HepG2 (cell line): ENCODE measurements around the gene BMF. TPM values are rescaled to one million over a fixed set of nuclear protein-coding genes. Genes with fewer than 3 reads are reported as not detected.
A peak's percentile ranks its signal among the peaks of the same experiment; 100 is the strongest.

Experiments
- BCL6 ChIP-seq: IDR thresholded peaks from 2 replicates; pipeline ENCODE4 v1.6.1; 2016; ENCODE audit warnings: missing genetic modification reagents, missing compliant biosample characterization
- CREB1 ChIP-seq, 2 experiments: fragments of 450-650 bp in 1 of 2; IDR thresholded peaks; 2 replicates each; pipeline ENCODE4 v1.6.1; 2016 to 2017; ENCODE audit warnings: control low read depth in 1 of 2, mild to moderate bottlenecking in 1 of 2, missing compliant biosample characterization in 1 of 2, missing genetic modification characterization in 1 of 2
- HNF4A ChIP-seq: sonication (generic); formaldehyde crosslinking; IDR thresholded peaks from 2 replicates; pipeline ENCODE4 v1.4.0; 2020; ENCODE audit warnings: missing genetic modification reagents
- NFYB ChIP-seq: sonication (generic); formaldehyde crosslinking; IDR thresholded peaks from 2 replicates; pipeline ENCODE4 v1.4.0; 2020; ENCODE audit warnings: missing genetic modification reagents
- NFYC ChIP-seq: IDR thresholded peaks from 2 replicates; pipeline ENCODE4 v1.6.1; 2016; ENCODE audit warnings: missing genetic modification reagents, missing compliant biosample characterization
- NPAS2 ChIP-seq: sonication (generic); formaldehyde crosslinking; IDR thresholded peaks from 2 replicates; pipeline ENCODE4 v1.8.0; 2022; ENCODE audit warnings: mild to moderate bottlenecking, missing genetic modification reagents, borderline replicate concordance
- NR2F1 ChIP-seq, 2 experiments: fragments of 450-650 bp in 1 of 2; formaldehyde crosslinking in 1 of 2; IDR thresholded peaks; 2 replicates each; pipeline versions ENCODE4 v1.5.0 to v1.6.1; 2016 to 2020; ENCODE audit warnings: mild to moderate bottlenecking in 1 of 2, missing compliant biosample characterization in 1 of 2, missing genetic modification reagents in 1 of 2, moderate library complexity in 1 of 2
- PAXIP1 ChIP-seq: sonication (generic); formaldehyde crosslinking; conservative IDR thresholded peaks from 2 replicates; pipeline ENCODE4 v1.4.0; 2020; ENCODE audit warnings: mild to moderate bottlenecking, missing genetic modification reagents, moderate library complexity
- RFX1 ChIP-seq: fragments of 450-650 bp; IDR thresholded peaks from 2 replicates; pipeline ENCODE4 v1.6.1; 2017
- TBX3 ChIP-seq: fragments of 450-650 bp; IDR thresholded peaks from 2 replicates; pipeline ENCODE4 v1.6.1; 2017; ENCODE audit warnings: antibody characterized with exemption, mild to moderate bottlenecking, inconsistent platforms, borderline replicate concordance
- THAP11 ChIP-seq: IDR thresholded peaks from 2 replicates; pipeline ENCODE4 v1.6.1; 2016; ENCODE audit warnings: missing biosample characterization, missing genetic modification reagents
- ZC3H13 ChIP-seq: sonication (generic); formaldehyde crosslinking; IDR thresholded peaks from 2 replicates; pipeline ENCODE4 v1.8.1; 2023; ENCODE audit warnings: mild to moderate bottlenecking, missing genetic modification reagents, moderate library complexity
- ZKSCAN5 ChIP-seq: sonication (generic); formaldehyde crosslinking; IDR thresholded peaks from 2 replicates; pipeline ENCODE4 v1.5.1; 2020; ENCODE audit warnings: mild to moderate bottlenecking, missing genetic modification reagents
- ZNF441 ChIP-seq: sonication (generic); formaldehyde crosslinking; IDR thresholded peaks from 2 replicates; pipeline ENCODE4 v1.7.0; 2021; ENCODE audit warnings: missing genetic modification reagents, borderline replicate concordance
- ZNF776 ChIP-seq: sonication (generic); formaldehyde crosslinking; IDR thresholded peaks from 2 replicates; pipeline ENCODE4 v1.4.0; 2020; ENCODE audit warnings: mild to moderate bottlenecking, missing genetic modification reagents
- polyA plus RNA-seq, 8 experiments: library from polyadenylated mRNA; depleted of rRNA in 3 of 8; stranded (reverse) in 7 of 8; unstranded in 1 of 8; fragments of >200 nt; fragmentation: Illumina TruSeq in 4 of 8; extraction: Trizol in 4 of 8; gene quantifications; 2 replicates each; pipeline versions ENCODE4 v1.2.1 to v1.2.3, GENCODE V29; 2011 to 2016; ENCODE audit warnings: low read depth in 4 of 8, missing spikeins in 1 of 8, mixed read lengths in 1 of 8; ENCODE audit not compliant: insufficient read depth in 1 of 8
- total RNA-seq, 5 experiments: library from RNA; depleted of rRNA; stranded (reverse); fragments of >200 nt; fragmentation: Illumina TruSeq; extraction: Trizol; gene quantifications; 2 replicates each; pipeline ENCODE4 v1.2.3, GENCODE V29; 2016; ENCODE audit warnings: low read depth in 1 of 5
- TF ChIP-seq, protein P1 (sequence below): sonication (generic); formaldehyde crosslinking; IDR thresholded peaks from 2 replicates; pipeline ENCODE4 v1.4.0; 2020; ENCODE audit warnings: missing genetic modification reagents
- TF ChIP-seq, protein P2 (sequence below): sonication (generic); formaldehyde crosslinking; IDR thresholded peaks from 2 replicates; pipeline ENCODE4 v1.8.1; 2023; ENCODE audit warnings: missing genetic modification reagents, mild to moderate bottlenecking, borderline replicate concordance
- TF ChIP-seq, protein P3 (sequence below): sonication (generic); formaldehyde crosslinking; conservative IDR thresholded peaks from 2 replicates; pipeline ENCODE4 v1.4.0; 2020; ENCODE audit warnings: missing genetic modification reagents

The BMF gene
- total and polyA plus RNA-seq, 2 of the 13 experiments (the other 11 are each of a cell fraction or from before 2014, with no cell fraction given), result 8.7 to 15.9 TPM

- TF ChIP-seq, protein P1, sequence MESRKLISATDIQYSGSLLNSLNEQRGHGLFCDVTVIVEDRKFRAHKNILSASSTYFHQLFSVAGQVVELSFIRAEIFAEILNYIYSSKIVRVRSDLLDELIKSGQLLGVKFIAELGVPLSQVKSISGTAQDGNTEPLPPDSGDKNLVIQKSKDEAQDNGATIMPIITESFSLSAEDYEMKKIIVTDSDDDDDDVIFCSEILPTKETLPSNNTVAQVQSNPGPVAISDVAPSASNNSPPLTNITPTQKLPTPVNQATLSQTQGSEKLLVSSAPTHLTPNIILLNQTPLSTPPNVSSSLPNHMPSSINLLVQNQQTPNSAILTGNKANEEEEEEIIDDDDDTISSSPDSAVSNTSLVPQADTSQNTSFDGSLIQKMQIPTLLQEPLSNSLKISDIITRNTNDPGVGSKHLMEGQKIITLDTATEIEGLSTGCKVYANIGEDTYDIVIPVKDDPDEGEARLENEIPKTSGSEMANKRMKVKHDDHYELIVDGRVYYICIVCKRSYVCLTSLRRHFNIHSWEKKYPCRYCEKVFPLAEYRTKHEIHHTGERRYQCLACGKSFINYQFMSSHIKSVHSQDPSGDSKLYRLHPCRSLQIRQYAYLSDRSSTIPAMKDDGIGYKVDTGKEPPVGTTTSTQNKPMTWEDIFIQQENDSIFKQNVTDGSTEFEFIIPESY (CRISPR knock-in tag), result no peak
- TF ChIP-seq, protein P2, sequence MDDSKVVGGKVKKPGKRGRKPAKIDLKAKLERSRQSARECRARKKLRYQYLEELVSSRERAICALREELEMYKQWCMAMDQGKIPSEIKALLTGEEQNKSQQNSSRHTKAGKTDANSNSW, result no peak
- peak in 1 of 2 experiments; percentile 53; a peak in 1 of 4 replicates for TF ChIP-seq NR2F1 (CRISPR knock-in tag; IDR thresholded peaks at IDR 0.05)
- TF ChIP-seq NFYC, result peak; percentile 32; the same call in 1 of the 2 replicates
- TF ChIP-seq ZC3H13, result no peak
- TF ChIP-seq BCL6 (CRISPR knock-in tag), result 0 out of 2 replicates have a peak, but pooled peaks have one; percentile 11
- TF ChIP-seq ZKSCAN5 (CRISPR knock-in tag), result peak; percentile 36; the same call in 1 of the 2 replicates
- TF ChIP-seq ZNF776 (CRISPR knock-in tag), result no peak
- peak; percentile 46; the same call in 1 of the 2 replicates for TF ChIP-seq NFYB (CRISPR knock-in tag)
- no peak for TF ChIP-seq ZNF441 (CRISPR knock-in tag)
- TF ChIP-seq, protein P3, sequence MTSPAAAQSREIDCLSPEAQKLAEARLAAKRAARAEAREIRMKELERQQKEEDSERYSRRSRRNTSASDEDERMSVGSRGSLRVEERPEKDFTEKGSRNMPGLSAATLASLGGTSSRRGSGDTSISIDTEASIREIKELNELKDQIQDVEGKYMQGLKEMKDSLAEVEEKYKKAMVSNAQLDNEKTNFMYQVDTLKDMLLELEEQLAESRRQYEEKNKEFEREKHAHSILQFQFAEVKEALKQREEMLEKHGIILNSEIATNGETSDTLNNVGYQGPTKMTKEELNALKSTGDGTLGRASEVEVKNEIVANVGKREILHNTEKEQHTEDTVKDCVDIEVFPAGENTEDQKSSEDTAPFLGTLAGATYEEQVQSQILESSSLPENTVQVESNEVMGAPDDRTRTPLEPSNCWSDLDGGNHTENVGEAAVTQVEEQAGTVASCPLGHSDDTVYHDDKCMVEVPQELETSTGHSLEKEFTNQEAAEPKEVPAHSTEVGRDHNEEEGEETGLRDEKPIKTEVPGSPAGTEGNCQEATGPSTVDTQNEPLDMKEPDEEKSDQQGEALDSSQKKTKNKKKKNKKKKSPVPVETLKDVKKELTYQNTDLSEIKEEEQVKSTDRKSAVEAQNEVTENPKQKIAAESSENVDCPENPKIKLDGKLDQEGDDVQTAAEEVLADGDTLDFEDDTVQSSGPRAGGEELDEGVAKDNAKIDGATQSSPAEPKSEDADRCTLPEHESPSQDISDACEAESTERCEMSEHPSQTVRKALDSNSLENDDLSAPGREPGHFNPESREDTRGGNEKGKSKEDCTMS (CRISPR knock-in tag), result no peak
- TF ChIP-seq CREB1 (IDR thresholded peaks at IDR 0.05), result no peak
- TF ChIP-seq CREB1 (CRISPR knock-in tag; IDR thresholded peaks at IDR 0.05), result no peak
- peak; percentile 32; the same call in 1 of the 2 replicates for TF ChIP-seq HNF4A (CRISPR knock-in tag)
- TF ChIP-seq THAP11 (CRISPR knock-in tag), result peak; percentile 20; the same call in 1 of the 2 replicates
- no peak for TF ChIP-seq NPAS2 (CRISPR knock-in tag)
- no peak for TF ChIP-seq TBX3
- no peak for TF ChIP-seq RFX1
- peak; percentile 23; the same call in 1 of the 2 replicates for TF ChIP-seq PAXIP1 (CRISPR knock-in tag)
- TF ChIP-seq, all 625 proteins: peak for 11
Measured at GRCh38 chr15:40157778-40158447, 49.2 kb upstream of the BMF start (continued).
